Activated CD8-positive, alpha-beta memory T cell treated with anti-CD3 and anti-CD28 coated beads, Interleukin-2, amount 50 U/mL, for 1 hour (primary cell): Measurements from ENCODE around the gene GCLC.

Experiments
- DNase-seq: peaks from one replicate; pipeline ENCODE4 v3.0.0-alpha.2; 2020; ENCODE audit errors: extremely low read depth

The GCLC gene

GRCh38 chr6:53447865-53448264 lies 97.0 kb downstream of the GCLC start:
- no peak for DNase-seq
